ENCODE data around the gene PLEKHA6.

- TF ChIP-seq POLR2A (IDR thresholded peaks at IDR 0.05; ENCODE audit: low read depth, low read length) (no peak), CEBPB (IDR thresholded peaks at IDR 0.05; ENCODE audit: low read depth, low read length) (no peak), CTCF (conservative IDR thresholded peaks at IDR 0.05; ENCODE audit: low read depth, low read length) (no peak), RAD21 (IDR thresholded peaks at IDR 0.05; ENCODE audit: low read length) (no peak)
- TF ChIP-seq, protein P1, sequence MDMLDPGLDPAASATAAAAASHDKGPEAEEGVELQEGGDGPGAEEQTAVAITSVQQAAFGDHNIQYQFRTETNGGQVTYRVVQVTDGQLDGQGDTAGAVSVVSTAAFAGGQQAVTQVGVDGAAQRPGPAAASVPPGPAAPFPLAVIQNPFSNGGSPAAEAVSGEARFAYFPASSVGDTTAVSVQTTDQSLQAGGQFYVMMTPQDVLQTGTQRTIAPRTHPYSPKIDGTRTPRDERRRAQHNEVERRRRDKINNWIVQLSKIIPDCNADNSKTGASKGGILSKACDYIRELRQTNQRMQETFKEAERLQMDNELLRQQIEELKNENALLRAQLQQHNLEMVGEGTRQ (IDR thresholded peaks at IDR 0.05; ENCODE audit: low read depth, low read length), result no peak
These were observed 129.5 kb downstream of the PLEKHA6 start for GRCh38 chr1:204230211-204230610.

Data from IMR-90 (cell line).